Transverse colon (tissue), 4 donors: ENCODE measurements around the gene NTRK3.

Source experiments
- EP300 ChIP-seq: sonication (generic); formaldehyde crosslinking; IDR thresholded peaks from one replicate; pipeline ENCODE4 v1.6.1; 2017; ENCODE audit warnings: antibody characterized with exemption, low read depth
- POLR2A ChIP-seq: fragments of 450-650 bp; IDR thresholded peaks from one replicate; pipeline ENCODE4 v1.6.1; 2016; ENCODE audit warnings: antibody characterized with exemption, mild to moderate bottlenecking, moderate library complexity
- POLR2AphosphoS5 ChIP-seq, 3 donors: sonication (generic); formaldehyde crosslinking; IDR thresholded peaks; one replicate each; pipeline ENCODE4 v1.6.1; 2016; ENCODE audit warnings: antibody characterized with exemption in 3 of 3
- TF ChIP-seq, protein P1 (sequence below), 5 experiments: fragments of 200-600 bp in 3 of 5; fragments of 450-650 bp in 2 of 5; sonication (generic) in 3 of 5; IDR thresholded peaks; 1 replicate in 2 of 5; 2 replicates in 3 of 5; pipeline ENCODE4 v1.5.1; 2016 to 2017; ENCODE audit warnings: antibody characterized with exemption in 5 of 5, inconsistent platforms in 3 of 5, mild to moderate bottlenecking in 2 of 5, moderate library complexity in 1 of 5

DNA sequence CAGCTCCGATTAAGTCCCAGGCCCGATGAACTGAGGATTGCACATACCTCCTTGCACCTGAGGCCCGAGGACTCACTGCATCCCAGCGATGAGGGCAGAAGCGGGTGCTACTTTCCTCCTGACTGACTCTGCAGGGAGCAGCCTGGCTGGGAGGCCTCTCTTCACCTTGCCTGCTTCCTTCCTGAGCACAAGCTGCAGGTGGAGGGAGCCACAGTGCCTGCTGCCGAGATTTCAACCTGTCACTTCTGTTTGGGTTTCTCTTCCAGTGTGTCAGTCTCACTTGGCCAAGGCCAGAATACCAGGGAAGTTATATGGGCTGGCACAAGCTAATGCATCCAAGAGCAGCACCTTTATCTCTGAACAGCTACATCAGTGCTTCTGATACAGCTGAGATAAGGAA is 185.4 kb downstream of the NTRK3 start:
- TF ChIP-seq, protein P1, sequence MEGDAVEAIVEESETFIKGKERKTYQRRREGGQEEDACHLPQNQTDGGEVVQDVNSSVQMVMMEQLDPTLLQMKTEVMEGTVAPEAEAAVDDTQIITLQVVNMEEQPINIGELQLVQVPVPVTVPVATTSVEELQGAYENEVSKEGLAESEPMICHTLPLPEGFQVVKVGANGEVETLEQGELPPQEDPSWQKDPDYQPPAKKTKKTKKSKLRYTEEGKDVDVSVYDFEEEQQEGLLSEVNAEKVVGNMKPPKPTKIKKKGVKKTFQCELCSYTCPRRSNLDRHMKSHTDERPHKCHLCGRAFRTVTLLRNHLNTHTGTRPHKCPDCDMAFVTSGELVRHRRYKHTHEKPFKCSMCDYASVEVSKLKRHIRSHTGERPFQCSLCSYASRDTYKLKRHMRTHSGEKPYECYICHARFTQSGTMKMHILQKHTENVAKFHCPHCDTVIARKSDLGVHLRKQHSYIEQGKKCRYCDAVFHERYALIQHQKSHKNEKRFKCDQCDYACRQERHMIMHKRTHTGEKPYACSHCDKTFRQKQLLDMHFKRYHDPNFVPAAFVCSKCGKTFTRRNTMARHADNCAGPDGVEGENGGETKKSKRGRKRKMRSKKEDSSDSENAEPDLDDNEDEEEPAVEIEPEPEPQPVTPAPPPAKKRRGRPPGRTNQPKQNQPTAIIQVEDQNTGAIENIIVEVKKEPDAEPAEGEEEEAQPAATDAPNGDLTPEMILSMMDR (IDR thresholded peaks at IDR 0.05) = no peak
- TF ChIP-seq POLR2AphosphoS5 (IDR thresholded peaks at IDR 0.05) (no peak), EP300 (no peak), POLR2A (no peak)
